Fibroblast of lung (primary cell): ENCODE results near the gene PUS3. TPM values are rescaled to one million over a fixed set of nuclear protein-coding genes. Genes with fewer than 3 reads are reported as not detected.

ENCODE experiments used
- DNase-seq, 2 donors: peaks; one replicate each; pipeline versions ENCODE4 v3.0.0 to v3.0.0-alpha.2; 2010; ENCODE audit warnings: low read depth in 2 of 2
- H2AFZ ChIP-seq: 2 replicates; pipeline ENCODE4 v1.5.1; 2012; ENCODE audit warnings: low read length, control low read depth, inconsistent platforms
- H3K27ac ChIP-seq: 2 replicates; pipeline ENCODE4 v1.5.1; 2011; ENCODE audit warnings: low read length, control low read depth; ENCODE audit not compliant: insufficient read depth
- H3K27me3 ChIP-seq: 2 replicates; pipeline ENCODE4 v1.5.1; 2011; ENCODE audit warnings: mild to moderate bottlenecking, low read length; ENCODE audit not compliant: control insufficient read depth, insufficient read depth
- H3K36me3 ChIP-seq: 2 replicates; pipeline ENCODE4 v1.5.1; 2011; ENCODE audit warnings: low read length; ENCODE audit not compliant: control insufficient read depth, insufficient read depth
- H3K4me1 ChIP-seq: 2 replicates; pipeline ENCODE4 v1.5.1; 2011; ENCODE audit warnings: low read length; ENCODE audit not compliant: control insufficient read depth, insufficient read depth; ENCODE audit errors: extremely low read depth
- H3K4me2 ChIP-seq: 2 replicates; pipeline ENCODE4 v1.5.1; 2011; ENCODE audit warnings: low read length, control low read depth; ENCODE audit not compliant: insufficient read depth; ENCODE audit errors: extremely low read depth
- H3K4me3 ChIP-seq, 4 experiments: fragments of 200-600 bp in 1 of 4; sonication (generic) in 1 of 4; replicated peaks in 1 of 4; 2 replicates each; pipeline ENCODE4 v1.5.1; 2011 to 2016; ENCODE audit warnings: low read length in 4 of 4, low read depth in 3 of 4, mild to moderate bottlenecking in 3 of 4, control low read depth in 2 of 4, inconsistent platforms in 1 of 4, mixed read lengths in 1 of 4; ENCODE audit not compliant: insufficient read depth in 1 of 4; ENCODE audit errors: control extremely low read depth in 1 of 4
- H3K79me2 ChIP-seq: 2 replicates; pipeline ENCODE4 v1.5.1; 2012; ENCODE audit warnings: mild to moderate bottlenecking, low read length, inconsistent platforms; ENCODE audit not compliant: control insufficient read depth, insufficient read depth
- H3K9ac ChIP-seq: 2 replicates; pipeline ENCODE4 v1.5.1; 2011; ENCODE audit warnings: mild to moderate bottlenecking, low read length, control low read depth; ENCODE audit not compliant: insufficient read depth
- H3K9me3 ChIP-seq: 2 replicates; pipeline ENCODE4 v1.5.1; 2012; ENCODE audit warnings: low read depth, low read length; ENCODE audit not compliant: control insufficient read depth, insufficient read depth
- H4K20me1 ChIP-seq: 2 replicates; pipeline ENCODE4 v1.5.1; 2011; ENCODE audit warnings: low read length; ENCODE audit not compliant: control insufficient read depth, insufficient read depth; ENCODE audit errors: extremely low read depth
- CTCF ChIP-seq, 2 donors: IDR thresholded peaks in 1 of 2; conservative IDR thresholded peaks in 1 of 2; 1 replicate in 1 of 2; 2 replicates in 1 of 2; pipeline ENCODE4 v1.5.1; 2011 to 2012; ENCODE audit warnings: low read length in 2 of 2, control low read depth in 1 of 2, inconsistent platforms in 1 of 2, low read depth in 1 of 2, mild to moderate bottlenecking in 1 of 2
- EZH2 ChIP-seq: IDR thresholded peaks from 2 replicates; pipeline ENCODE4 v1.5.1; 2012; ENCODE audit warnings: low read length, control low read depth, mild to moderate bottlenecking; ENCODE audit errors: missing control alignments
- polyA plus RNA-seq, 2 donors: library from polyadenylated mRNA; depleted of rRNA in 1 of 2; stranded (reverse) in 1 of 2; unstranded in 1 of 2; fragments of >200 nt; gene quantifications; 2 replicates each; pipeline ENCODE4 v1.2.1, GENCODE V29; 2011 to 2012; ENCODE audit warnings: missing spikeins in 1 of 2
- total RNA-seq: library from RNA; depleted of rRNA; stranded (reverse); fragments of >200 nt; gene quantifications from 2 replicates; pipeline ENCODE4 v1.2.1, GENCODE V29; 2014

The PUS3 gene
- total and polyA plus RNA-seq, 2 donors (not counting 1 experiment from before 2014, with no cell fraction given): 14.0 to 16.0 TPM

GRCh38 chr11:125846188-125846587, 56.8 kb downstream of the PUS3 start:
- H3K9me3 ChIP-seq: no peaks in the 10 kb centered on the region
- no peaks in the 10 kb centered on the region for H3K36me3 ChIP-seq
- H3K79me2 ChIP-seq: no peaks in the 10 kb centered on the region
- no peaks in the 10 kb centered on the region for H4K20me1 ChIP-seq
- H3K27ac ChIP-seq: no peak overlapping the region
- no peak overlapping the region for H3K4me2 ChIP-seq
- H3K4me3 ChIP-seq: no peak overlapping the region
- H3K27me3 ChIP-seq: no peaks in the 10 kb centered on the region
- no peak for DNase-seq
- no peaks in the 10 kb centered on the region for H3K4me1 ChIP-seq
- H2AFZ ChIP-seq: no peak overlapping the region
- TF ChIP-seq CTCF (conservative IDR thresholded peaks at IDR 0.05 in 1 of 2, IDR thresholded peaks at IDR 0.05 in 1 of 2; ENCODE audit: low read depth in 1 of 2, low read length in 2 of 2): no peak
- TF ChIP-seq EZH2: no peak
- no peak overlapping the region for H3K9ac ChIP-seq

Other genes with a start within 250 kb of the PUS3 start
- gene ACRV1, start 222.4 kb downstream of the PUS3 start, total RNA-seq: 0.26 TPM in 1 of 2 replicates, not detected in the other
- not detected in 2 replicates for gene ACRV1, start 222.4 kb downstream of the PUS3 start, polyA plus RNA-seq
- gene PATE1, start 156.9 kb downstream of the PUS3 start, total RNA-seq: not detected in 2 replicates
- not detected in 2 replicates for gene PATE1, start 156.9 kb downstream of the PUS3 start, polyA plus RNA-seq
- 0.17 TPM in 1 of 2 replicates, not detected in the other for gene PATE2, start 124.4 kb downstream of the PUS3 start, total RNA-seq
- gene PATE2, start 124.4 kb downstream of the PUS3 start, polyA plus RNA-seq: 0.05 TPM in 1 of 2 replicates, not detected in the other
- not detected in 2 replicates for gene PATE3, start 115.1 kb downstream of the PUS3 start, total RNA-seq
- not detected in 2 replicates for gene PATE3, start 115.1 kb downstream of the PUS3 start, polyA plus RNA-seq
- gene PATE4, start 69.9 kb downstream of the PUS3 start, total RNA-seq: not detected in 2 replicates
- not detected in 2 replicates for gene PATE4, start 69.9 kb downstream of the PUS3 start, polyA plus RNA-seq
- gene HYLS1, start 15.5 kb downstream of the PUS3 start, total RNA-seq: 5.6 and 6.3 TPM in 2 replicates
- gene HYLS1, start 15.5 kb downstream of the PUS3 start, polyA plus RNA-seq: 6.8 and 11.8 TPM in 2 replicates
- not detected in 2 replicates for gene DDX25, start 1.3 kb upstream of the PUS3 start, total RNA-seq
- not detected in 2 replicates for gene DDX25, start 1.3 kb upstream of the PUS3 start, polyA plus RNA-seq
- gene VSIG10L2, start 42.8 kb upstream of the PUS3 start, total RNA-seq: not detected in 2 replicates
- not detected in 2 replicates for gene VSIG10L2, start 42.8 kb upstream of the PUS3 start, polyA plus RNA-seq
- gene CDON, start 159.7 kb upstream of the PUS3 start, total RNA-seq: 10.3 and 10.7 TPM in 2 replicates
- gene CDON, start 159.7 kb upstream of the PUS3 start, polyA plus RNA-seq: 2.3 and 10.7 TPM in 2 replicates